GM19193 (cell line): ENCODE measurements around the gene RBMS2.

ENCODE experiments used
- POLR2A ChIP-seq: IDR thresholded peaks from 4 replicates; pipeline ENCODE4 v1.6.1; 2011; ENCODE audit not compliant: insufficient read depth, insufficient read length; ENCODE audit errors: extremely low read depth

RBMS2 gene

DNA sequence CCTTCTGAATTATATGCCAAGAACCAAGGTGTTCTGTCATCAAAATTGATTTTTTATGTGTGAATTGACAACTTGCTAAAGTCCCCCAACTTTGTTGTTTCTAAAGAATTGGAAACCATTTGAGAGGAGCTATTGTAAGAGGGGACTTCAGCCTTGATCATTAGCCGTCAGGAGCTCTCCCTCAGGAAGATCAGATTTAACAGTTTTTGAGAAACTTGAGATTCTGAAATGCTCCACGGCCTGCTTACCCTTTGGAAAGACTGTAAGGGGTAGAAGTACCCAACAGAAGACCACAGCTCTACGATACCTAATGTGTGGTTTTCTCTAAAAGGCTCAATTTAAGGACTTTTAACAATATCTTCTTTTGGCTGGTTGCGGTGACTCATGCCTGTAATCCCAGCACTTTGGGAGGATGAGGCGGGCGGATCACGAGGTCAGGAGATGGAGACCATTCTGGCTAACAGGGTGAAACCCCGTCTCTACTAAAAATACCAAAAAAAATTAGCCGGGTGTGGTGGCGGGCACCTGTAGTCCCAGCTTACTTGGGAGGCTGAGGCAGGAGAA, 57.4 kb downstream of the RBMS2 start:
- TF ChIP-seq POLR2A, result no peak

DNA sequence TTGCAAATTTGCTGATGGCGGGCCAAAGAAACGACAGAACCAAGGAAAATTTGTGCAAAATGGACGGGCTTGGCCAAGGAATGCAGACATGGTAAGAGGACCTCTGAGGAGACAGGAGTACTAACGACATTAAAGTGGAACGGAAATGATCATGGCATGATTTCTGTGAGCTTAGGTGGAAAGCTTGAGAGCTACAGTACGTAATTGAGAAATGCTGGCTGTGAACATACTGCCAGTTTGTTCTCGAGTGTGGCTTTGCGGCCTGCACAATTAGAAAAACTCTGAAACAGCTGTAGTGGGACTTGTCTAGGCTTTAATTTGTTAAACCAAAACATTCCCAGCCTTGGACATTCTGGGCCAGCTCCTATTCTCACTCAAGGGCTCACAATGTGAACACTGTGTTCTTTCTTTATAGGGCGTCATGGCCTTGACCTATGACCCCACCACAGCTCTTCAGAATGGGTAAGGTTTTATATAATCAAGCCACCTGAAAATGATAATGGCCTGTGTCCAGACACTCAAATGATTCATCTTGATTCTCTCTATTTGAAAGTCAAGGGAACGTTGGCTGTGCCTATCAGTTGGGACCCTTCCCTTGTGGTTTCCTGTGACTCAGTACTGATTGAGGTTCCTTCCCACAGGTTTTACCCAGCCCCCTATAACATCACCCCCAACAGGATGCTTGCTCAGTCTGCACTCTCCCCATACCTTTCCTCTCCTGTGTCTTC, 60.0 kb downstream of the RBMS2 start:
- TF ChIP-seq POLR2A, result no peak

DNA sequence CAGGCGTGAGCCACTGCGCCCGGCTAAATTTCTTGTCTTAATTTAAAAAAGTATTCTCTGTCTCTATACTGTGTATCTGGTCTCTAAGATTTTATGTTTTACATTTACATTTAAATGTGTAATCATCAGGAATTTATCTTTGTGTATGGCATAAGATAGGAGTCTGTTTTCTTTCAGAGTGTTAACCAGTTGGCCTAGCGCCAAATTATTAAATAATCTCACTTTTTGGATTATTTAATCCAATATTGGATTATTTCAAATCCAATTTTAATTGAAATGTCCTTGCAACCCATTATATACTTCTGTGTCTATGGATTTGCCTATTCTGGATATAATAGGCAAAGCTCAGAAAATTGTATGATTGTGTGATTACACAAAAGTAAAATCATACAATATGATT, 63.5 kb downstream of the RBMS2 start:
- TF ChIP-seq POLR2A, result no peak

DNA sequence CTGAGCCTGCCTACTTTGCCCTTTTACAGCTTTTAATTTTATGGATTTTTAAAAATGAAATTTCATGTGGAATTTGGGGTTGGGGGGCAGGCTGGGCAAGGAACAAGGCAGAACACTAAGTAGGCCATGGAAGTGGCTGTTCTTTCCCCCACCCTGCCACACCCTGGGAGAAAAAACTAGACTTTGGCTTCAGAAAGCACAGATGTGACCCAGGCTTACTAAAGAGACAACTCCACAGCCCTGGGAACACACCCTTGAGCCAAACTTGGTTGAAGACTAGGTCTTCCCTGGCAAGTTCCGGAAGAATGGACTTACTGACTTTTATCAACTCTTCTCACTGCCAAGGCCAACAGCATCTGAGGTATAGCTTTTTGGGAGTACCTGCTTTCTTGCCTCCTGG, 68.2 kb downstream of the RBMS2 start:
- no peak for TF ChIP-seq POLR2A

DNA sequence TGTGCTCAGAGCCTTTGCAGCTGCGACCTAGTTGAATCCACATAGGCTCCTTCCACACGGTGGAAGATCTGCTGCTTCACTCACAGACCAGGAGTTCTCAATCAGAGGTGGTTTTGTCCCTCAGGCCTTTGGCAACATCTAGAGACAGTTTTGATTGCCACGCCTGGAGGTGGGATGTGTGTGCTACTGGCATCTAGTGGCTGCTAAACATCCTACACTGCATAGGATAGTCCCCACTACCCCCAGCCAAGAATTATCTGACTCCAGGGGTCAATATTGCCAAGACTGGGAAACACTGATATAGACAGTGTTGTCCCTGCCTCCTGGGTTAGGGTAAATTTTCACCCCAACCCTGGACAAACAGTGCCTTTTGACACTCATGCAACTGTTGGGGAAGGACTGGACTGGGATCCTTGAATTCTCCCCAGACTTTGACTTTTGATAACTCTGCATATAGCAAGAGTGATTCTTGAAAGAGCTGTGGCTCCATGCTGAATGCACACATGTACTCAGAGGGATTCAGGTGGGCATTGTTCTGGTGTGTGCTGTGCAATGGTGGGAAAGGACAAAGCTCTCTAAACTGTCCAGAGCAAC, 68.7 kb downstream of the RBMS2 start:
- TF ChIP-seq POLR2A, result no peak

DNA sequence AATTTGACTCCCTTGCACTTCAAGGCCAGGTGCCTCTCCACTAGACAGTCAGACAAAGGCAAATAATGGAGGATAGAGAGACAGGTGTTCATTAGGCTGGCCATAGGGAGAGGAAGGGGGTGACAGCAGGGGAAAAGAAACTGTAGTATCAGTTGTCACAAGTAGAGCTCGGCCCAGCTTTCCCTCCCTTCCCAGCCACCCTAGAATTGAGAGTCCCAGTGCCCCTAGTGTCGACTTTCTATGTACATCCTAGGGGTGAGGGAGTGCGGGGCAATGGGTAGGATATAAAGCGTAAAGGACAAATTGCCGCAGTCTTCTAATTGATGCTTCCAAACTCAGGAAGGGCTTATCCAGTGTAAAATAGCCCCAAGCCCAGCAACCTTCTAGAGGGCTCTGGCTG, 69.5 kb downstream of the RBMS2 start:
- no peak for TF ChIP-seq POLR2A

DNA sequence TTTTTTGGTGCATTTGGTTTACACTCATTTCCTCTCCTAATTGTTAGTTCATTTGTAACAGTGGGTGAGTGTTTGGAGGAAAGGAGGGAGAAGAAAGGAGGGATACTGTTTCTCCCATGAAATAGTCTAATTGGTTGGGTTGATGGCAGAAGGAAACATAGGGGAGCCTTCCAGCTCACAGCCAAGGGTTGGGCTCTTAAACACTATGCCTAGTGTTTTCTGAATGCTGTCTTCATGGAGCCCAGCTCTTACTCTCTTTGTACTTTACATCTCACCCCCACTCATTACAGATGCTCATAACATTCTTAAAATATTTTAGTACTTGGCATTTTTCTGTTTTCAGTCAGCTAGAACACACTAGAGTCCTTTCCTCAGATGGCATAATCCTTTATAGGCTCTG, 70.3 kb downstream of the RBMS2 start:
- TF ChIP-seq POLR2A, result no peak

DNA sequence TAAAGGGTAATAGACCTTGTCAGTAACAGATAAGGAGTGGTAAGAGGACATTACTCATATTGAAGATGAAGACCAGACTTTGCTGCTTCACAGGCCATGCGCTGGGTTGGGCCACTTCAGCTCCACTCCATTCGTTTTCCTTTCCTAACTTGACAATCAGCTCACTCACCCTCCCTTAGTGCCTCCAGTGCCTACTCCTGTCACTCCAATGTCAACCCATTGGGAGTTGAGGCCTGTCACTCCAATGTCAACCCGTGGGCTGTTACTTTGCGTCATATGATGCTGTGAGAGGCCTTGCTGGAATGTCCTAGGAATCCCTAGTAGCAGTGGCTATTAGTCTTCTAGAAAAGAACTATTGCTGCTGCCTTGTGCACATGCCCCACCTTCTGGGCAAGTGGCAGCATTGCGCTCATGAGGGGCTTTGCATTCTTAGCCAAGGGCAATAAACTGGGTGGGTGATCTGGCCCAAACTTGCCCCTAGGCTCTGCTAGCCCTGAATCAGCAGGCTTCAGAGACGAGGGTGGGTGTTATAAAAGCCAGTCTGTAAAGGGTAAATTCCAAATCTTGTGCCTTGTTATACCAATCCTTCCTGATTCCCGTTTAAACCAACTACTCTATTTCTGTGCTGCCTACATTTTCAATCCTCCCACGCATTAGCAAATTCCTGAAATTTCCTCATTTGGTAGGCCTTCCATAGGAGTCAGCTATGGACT, 72.4 kb downstream of the RBMS2 start:
- no peak for TF ChIP-seq POLR2A

DNA sequence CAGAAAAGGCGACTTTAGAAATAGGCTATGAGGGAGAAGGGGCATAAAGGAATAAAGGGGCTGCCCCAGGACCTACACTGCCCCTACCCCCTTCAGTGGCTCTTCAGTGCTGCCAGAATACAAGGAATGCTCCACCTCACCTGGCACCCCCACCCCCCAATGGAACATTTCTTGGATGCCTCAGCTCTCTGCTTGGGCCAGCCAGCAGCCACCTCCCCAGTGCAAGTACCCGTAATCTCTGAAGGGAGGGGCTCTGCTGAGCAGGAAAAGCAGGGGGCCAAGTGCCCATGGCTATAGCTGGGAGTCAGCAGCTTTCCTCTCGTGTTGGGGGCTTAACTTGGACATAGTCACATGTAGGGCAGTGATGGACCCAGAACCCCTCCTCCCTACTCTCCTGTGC, 75.2 kb downstream of the RBMS2 start:
- no peak for TF ChIP-seq POLR2A

DNA sequence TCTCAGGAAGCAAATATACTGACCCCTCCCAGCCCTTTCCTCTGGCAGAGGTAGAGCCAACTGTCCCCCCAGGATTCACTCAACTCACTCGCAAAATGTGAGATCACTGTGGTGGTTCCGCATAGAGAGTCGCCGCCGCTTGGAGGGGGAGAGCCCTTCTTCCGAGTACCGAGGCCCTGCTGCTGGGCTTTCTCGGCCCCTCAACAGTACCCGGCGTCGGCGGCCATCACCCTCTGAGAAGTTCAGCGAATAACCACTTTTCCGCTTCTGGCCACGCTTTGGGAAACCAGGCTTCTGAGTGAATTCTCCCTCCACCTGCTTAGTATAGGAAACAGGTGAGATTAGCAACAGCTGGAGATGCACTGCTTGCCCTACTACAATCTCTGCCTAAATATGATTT, 77.4 kb downstream of the RBMS2 start:
- TF ChIP-seq POLR2A, result no peak

DNA sequence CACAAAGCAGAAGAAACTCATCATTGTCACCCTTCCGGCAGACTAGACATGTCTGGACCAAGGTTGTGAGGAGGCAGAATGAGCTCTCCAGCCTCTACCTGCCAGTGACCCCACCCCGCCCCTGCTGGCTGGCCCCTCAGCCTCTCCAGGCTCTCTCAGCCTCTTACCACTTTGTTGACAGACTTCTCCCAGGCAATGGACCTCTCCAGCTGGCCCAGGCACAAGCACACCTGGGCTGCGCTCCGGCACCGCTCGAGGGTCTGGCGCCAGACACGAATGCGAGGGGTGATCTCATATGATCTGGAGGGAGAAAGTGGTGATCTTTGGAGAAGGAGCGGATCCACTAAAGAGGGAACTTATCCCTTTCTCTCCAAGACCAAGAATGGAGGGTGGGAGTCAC, 78.2 kb downstream of the RBMS2 start:
- TF ChIP-seq POLR2A, result no peak

DNA sequence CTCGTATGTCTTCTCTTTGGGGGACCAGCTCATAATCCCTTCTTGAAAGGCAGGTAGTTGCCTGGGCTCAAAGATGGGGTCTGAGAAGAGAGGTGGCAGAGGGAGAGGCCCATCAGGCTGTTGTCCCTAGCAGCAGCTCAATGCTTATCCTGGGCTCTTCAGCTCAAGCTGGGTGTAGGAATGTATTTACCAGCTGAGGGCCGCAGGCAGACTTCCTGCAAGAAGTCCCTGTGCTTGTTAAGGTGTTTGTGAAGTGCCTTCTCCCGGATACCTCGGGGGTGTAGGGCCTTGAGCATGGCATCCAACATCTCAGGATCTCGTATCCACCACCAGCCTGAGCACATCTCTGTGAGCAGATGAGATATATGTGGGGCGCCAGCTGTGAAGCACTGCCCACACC, 79.1 kb downstream of the RBMS2 start:
- TF ChIP-seq POLR2A, result no peak

DNA sequence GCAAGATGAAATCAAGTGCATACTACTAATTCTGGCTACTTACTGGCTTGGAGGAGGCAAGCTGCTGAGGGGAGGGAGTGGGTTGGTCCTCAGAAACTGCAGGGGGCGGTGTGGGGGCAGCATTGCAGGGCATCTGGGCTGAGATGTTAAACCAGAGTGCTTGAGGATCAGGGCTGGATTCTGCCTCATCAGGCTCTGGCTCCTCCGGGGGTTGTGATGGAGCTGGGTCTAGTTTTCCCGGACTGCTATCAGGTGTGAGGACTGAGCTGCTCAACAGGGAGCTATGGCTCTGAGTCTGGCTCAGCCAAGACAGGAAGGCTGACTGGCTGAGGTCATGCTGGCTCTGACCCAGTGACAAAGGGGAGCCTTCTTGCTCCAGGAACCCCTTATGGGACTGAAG, 79.9 kb downstream of the RBMS2 start:
- no peak for TF ChIP-seq POLR2A

DNA sequence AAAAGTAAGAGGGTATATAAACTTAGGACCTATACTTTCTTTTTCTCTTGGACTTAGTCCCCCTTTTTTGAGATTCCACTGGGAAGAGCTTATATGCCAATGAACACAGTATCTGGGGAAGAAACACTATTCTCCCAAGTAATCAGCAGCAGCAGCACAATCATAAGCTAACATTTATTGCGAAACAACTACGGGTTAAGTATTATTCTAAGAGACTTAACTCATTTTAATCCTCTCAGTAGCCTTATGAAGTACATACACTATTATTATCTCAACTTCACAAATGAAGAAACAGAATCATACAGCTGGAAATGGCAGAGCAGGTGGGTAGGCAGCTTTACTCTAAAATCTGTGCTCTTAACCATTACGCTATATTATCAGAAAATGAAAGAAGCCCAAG, 80.6 kb downstream of the RBMS2 start:
- TF ChIP-seq POLR2A, result no peak

DNA sequence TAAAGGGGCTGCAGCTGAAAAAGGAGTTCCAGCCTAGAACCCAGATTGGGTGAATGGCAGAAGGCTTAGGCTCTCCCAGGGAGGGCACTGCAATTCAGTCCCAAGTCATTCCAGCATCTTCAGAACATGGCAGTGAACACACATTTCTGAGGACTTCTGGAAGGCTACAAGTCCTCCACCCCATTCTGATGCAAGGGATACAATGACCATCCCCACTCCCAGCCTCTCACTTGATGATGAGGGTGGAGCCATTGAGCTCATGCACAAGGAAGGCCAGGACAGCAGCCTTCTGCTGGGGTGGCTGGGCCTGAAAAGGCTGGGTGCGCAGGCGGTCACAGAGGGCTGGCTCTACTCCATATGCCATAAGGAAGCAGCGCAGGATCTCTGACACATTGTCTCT, 82.7 kb downstream of the RBMS2 start:
- TF ChIP-seq POLR2A, result no peak

DNA sequence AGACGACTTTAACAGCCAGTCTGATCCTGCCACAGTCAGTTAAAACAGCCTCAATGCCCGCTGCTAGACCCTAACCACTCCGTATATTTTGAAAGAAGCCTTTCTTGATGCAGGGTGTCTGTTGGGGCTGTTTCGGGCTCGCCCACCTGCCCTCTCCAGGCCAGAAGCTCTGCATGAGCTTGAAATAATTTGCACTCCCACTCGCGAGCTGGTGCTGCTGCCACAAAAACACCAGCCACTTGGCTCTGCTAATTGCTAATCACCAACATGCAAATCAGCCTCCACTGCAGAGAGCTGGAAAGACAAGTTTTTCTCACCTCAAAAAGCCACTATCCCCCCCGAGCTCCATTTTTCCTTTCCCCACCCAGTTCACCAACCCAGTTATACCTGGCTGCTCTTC, 93.0 kb downstream of the RBMS2 start:
- no peak for TF ChIP-seq POLR2A

DNA sequence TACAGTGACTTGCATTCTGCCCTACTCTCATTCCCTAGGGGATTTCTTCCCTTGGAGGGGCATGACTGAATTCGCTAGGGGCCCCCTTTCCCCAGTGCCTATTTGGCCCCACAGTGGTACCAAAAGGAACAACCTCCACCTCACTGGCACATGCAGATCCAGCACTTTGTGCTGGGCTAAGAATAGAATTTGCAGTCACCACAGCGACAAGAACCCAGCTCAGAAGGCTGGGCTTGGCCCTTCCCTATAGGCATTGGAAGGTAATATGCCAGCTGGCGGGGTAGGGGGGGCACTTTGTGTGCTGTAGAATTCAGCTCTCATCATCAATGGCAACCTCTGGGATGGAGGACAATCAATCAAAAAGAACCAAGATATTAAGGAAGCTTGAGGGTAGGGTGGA, 94.6 kb downstream of the RBMS2 start:
- no peak for TF ChIP-seq POLR2A

DNA sequence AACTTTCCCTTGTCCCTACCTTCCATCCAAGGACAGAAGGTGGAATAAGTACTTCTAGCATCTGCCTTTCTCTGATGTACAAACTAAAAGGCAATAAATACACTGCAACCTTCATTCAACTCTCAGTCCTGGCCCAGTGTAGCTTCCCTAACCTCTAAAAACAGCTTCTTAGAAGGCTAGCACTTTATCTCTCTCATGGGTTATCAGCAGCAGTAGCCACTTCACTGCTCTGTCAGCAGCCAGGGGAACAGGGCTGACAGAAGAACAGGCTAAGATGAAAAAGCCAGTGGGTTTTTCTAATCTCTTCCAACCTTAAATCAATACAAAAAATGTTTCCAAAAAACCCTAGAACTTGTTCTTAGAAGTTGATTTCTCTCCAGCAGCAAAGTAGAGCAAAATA, 95.3 kb downstream of the RBMS2 start:
- no peak for TF ChIP-seq POLR2A
